Right cardiac atrium (tissue), 5 donors: ENCODE measurements around the gene CDK17. TPM values are rescaled to one million over a fixed set of nuclear protein-coding genes. Genes with fewer than 3 reads are reported as not detected.
A peak's percentile ranks its signal among the peaks of the same experiment; 100 is the strongest.

Experiments
- ATAC-seq, 2 donors: fragments of 200-7000 bp; cut with Tn5 transposase; one replicate each; pipeline versions ENCODE4 v1.8.0 to v1.9.1; 2020; ENCODE audit warnings: moderate library complexity in 2 of 2, mild to moderate bottlenecking in 1 of 2
- DNase-seq, 3 donors: peaks; one replicate each; pipeline ENCODE4 v3.0.0-alpha.2; 2020
- H3K27ac ChIP-seq: one replicate; pipeline ENCODE4 v1.5.1; 2013; ENCODE audit warnings: mild to moderate bottlenecking, low read length, control low read depth, moderate library complexity
- H3K27me3 ChIP-seq: one replicate; pipeline ENCODE4 v1.6.1; 2013; ENCODE audit not compliant: control insufficient read depth, insufficient read depth
- H3K4me1 ChIP-seq: one replicate; pipeline ENCODE4 v1.6.1; 2013; ENCODE audit warnings: low read length; ENCODE audit not compliant: control insufficient read depth, insufficient read depth
- H3K4me3 ChIP-seq: one replicate; pipeline ENCODE4 v1.5.1; 2013; ENCODE audit warnings: low read length, control low read depth
- H3K9me3 ChIP-seq: one replicate; pipeline ENCODE4 v1.6.1; 2013; ENCODE audit warnings: low read length; ENCODE audit not compliant: control insufficient read depth
- whole genome bisulfite sequencing: extraction: QIAGEN DNeasy Blood & Tissue Kit; methylation state at CpG from one replicate; pipeline ENCODE4 v1.1.7; 2013; 5-methylcytosine and 5-hydroxymethylcytosine counted together
- intact Hi-C, 4 donors: fragments of 100-400 bp; cut with DNase I; formaldehyde crosslinking; loops; one replicate each; pipeline versions ENCODE4 v1.11.0 to v1.14.0; 2022 to 2023
- polyA plus RNA-seq: library from polyadenylated mRNA; stranded (reverse); fragments of 200-250 nt; gene quantifications from one replicate; pipeline ENCODE4 v1.2.3, GENCODE V29; 2013
- total RNA-seq, 4 donors: library from RNA; stranded (reverse); fragmentation: NEBNext Ultra II Directional; extraction: Animal tissue kit (Norgen Biotek cat#: 25700); gene quantifications; one replicate each; pipeline ENCODE4 v1.2.1, GENCODE V29; 2021
- donor health status: healthy with polysubstance abuse.
- donor health status: DM: no; HTN: yes; CAD: no.
- donor health status: DM: no; HTN: no; CAD: no.
- donor health status: DM: no; HTN: yes; CAD: no; lungs with severe emphysema.
- donor health status: DM: yes; HTN: yes; CAD: no.

Gene CDK17
- total and polyA plus RNA-seq, 5 donors = 10.3 to 30.4 (median 20.0) TPM

- intact Hi-C loops = no loop called here
- Histone ChIP-seq H3K27me3 (no peaks in the 10 kb centered on the region), H3K4me1 (peaks cover 6% of the 10 kb centered on the region), H3K9me3 (no peaks in the 10 kb centered on the region), H3K27ac (no peak overlapping the region), H3K4me3 (no peak overlapping the region)
- DNase-seq (no peak), ATAC-seq (no peak)
- WGBS = 81% methylated on average over 5 of the region's 5 CpGs
Measured at GRCh38 chr12:96261557-96261956, 138.7 kb downstream of the CDK17 start.

GRCh38 chr12:96260644-96261043 lies 139.6 kb downstream of the CDK17 start:
- H3K9me3 ChIP-seq = no peaks in the 10 kb centered on the region
- 79% methylated on average over 3 of the region's 3 CpGs for WGBS
- no peaks in the 10 kb centered on the region for H3K27me3 ChIP-seq
- H3K4me3 ChIP-seq = no peak overlapping the region
- H3K4me1 ChIP-seq = peaks cover 6% of the 10 kb centered on the region
- ATAC-seq = no peak
- intact Hi-C loops = no loop called here
- no peak for DNase-seq
- H3K27ac ChIP-seq = no peak overlapping the region

- Histone ChIP-seq H3K4me3 (no peak overlapping the region), H3K27me3 (no peaks in the 10 kb centered on the region), H3K9me3 (no peaks in the 10 kb centered on the region), H3K4me1 (peaks cover 6% of the 10 kb centered on the region), H3K27ac (no peak overlapping the region)
- ATAC-seq (no peak), DNase-seq (no peak)
- WGBS = 90% methylated on average over 2 of the region's 2 CpGs
- intact Hi-C loops = no loop called here
Measured at GRCh38 chr12:96260231-96260630, 140.0 kb downstream of the CDK17 start.

- Histone ChIP-seq H3K27ac (no peak overlapping the region), H3K4me3 (no peak overlapping the region), H3K9me3 (no peaks in the 10 kb centered on the region), H3K27me3 (no peaks in the 10 kb centered on the region), H3K4me1 (peaks cover 11% of the 10 kb centered on the region)
- peak; percentile 78 to 85 (median 81) for DNase-seq
- ATAC-seq = peak; percentile 60 to 64
- intact Hi-C loops = no loop called here
- 40% methylated on average over 8 of the region's 8 CpGs for WGBS
Measured at GRCh38 chr12:96258104-96258961, 141.9 kb downstream of the CDK17 start.

- DNase-seq = no peak
- Histone ChIP-seq H3K4me1 (peaks cover 11% of the 10 kb centered on the region), H3K27me3 (no peaks in the 10 kb centered on the region), H3K27ac (no peak overlapping the region), H3K9me3 (no peaks in the 10 kb centered on the region), H3K4me3 (no peak overlapping the region)
- no peak for ATAC-seq
- intact Hi-C loops = no loop called here
- WGBS = 78% methylated on average over 2 of the region's 2 CpGs
Measured at GRCh38 chr12:96257550-96258103, 142.6 kb downstream of the CDK17 start.

- Histone ChIP-seq H3K4me1 (peaks cover 11% of the 10 kb centered on the region), H3K27ac (no peak overlapping the region), H3K9me3 (no peaks in the 10 kb centered on the region), H3K4me3 (no peak overlapping the region), H3K27me3 (no peaks in the 10 kb centered on the region)
- intact Hi-C loops = no loop called here
- ATAC-seq (no peak), DNase-seq (no peak)
- WGBS = 64% methylated on average over 7 of the region's 7 CpGs
Measured at GRCh38 chr12:96256672-96257361, 143.4 kb downstream of the CDK17 start.

- peaks cover 11% of the 10 kb centered on the region for H3K4me1 ChIP-seq
- 24% methylated on average over 8 of the region's 8 CpGs for WGBS
- intact Hi-C loops = no loop called here
- H3K27ac ChIP-seq = peak overlapping the region; percentile 71
- ATAC-seq (peak; percentile 89 to 95), DNase-seq (peak; percentile 80 to 81 (median 81))
- H3K9me3 ChIP-seq = no peaks in the 10 kb centered on the region
- H3K4me3 ChIP-seq = no peak overlapping the region
- H3K27me3 ChIP-seq = no peaks in the 10 kb centered on the region
Measured at GRCh38 chr12:96255077-96255476, 145.2 kb downstream of the CDK17 start.

- WGBS = 79% methylated on average over 7 of the region's 7 CpGs
- no peak overlapping the region for H3K27ac ChIP-seq
- H3K27me3 ChIP-seq = no peaks in the 10 kb centered on the region
- ATAC-seq = no peak
- no peak overlapping the region for H3K4me3 ChIP-seq
- DNase-seq = no peak
- intact Hi-C loops = no loop called here
- no peaks in the 10 kb centered on the region for H3K9me3 ChIP-seq
- H3K4me1 ChIP-seq = peaks cover 4% of the 10 kb centered on the region
Measured at GRCh38 chr12:96250119-96250685, 150.0 kb downstream of the CDK17 start.

GRCh38 chr12:96249196-96250118 lies 150.8 kb downstream of the CDK17 start:
- Histone ChIP-seq H3K27me3 (no peaks in the 10 kb centered on the region), H3K4me1 (no peaks in the 10 kb centered on the region), H3K27ac (peak overlapping the region; percentile 19), H3K9me3 (no peaks in the 10 kb centered on the region), H3K4me3 (no peak overlapping the region)
- ATAC-seq = peak; percentile 82 to 83
- DNase-seq = peak; percentile 74 to 82 (median 78)
- intact Hi-C loops = no loop called here
- WGBS = 60% methylated on average over 16 of the region's 16 CpGs

GRCh38 chr12:96248136-96248931 lies 151.9 kb downstream of the CDK17 start:
- no peak overlapping the region for H3K4me3 ChIP-seq
- H3K27ac ChIP-seq = no peak overlapping the region
- no peaks in the 10 kb centered on the region for H3K9me3 ChIP-seq
- H3K4me1 ChIP-seq = no peaks in the 10 kb centered on the region
- H3K27me3 ChIP-seq = no peaks in the 10 kb centered on the region
- ATAC-seq (peak; percentile 10 to 38), DNase-seq (peak in 1 of 3 donors; percentile 60)
- intact Hi-C loops = no loop called here
- 60% methylated on average over 17 of the region's 17 CpGs for WGBS
